Natural killer cell (primary cell): Measurements from ENCODE around the gene PBXIP1. TPM values are rescaled to one million over a fixed set of nuclear protein-coding genes. Genes with fewer than 3 reads are reported as not detected.

Source experiments
- ATAC-seq, 3 donors: fragments of 150-1000 bp in 2 of 3; fragments of 200-7000 bp in 1 of 3; cut with Tn5 transposase; 1 replicate in 1 of 3; 2 replicates in 2 of 3; pipeline ENCODE4 v1.10.0; 2021; ENCODE audit warnings: mild to moderate bottlenecking in 2 of 3, moderate library complexity in 2 of 3
- DNase-seq, 2 donors: peaks; one replicate each; pipeline versions ENCODE4 v3.0.0 to v3.0.0-alpha.2; 2013 to 2021; ENCODE audit warnings: mixed read lengths in 1 of 2
- H3K27ac ChIP-seq: one replicate; pipeline ENCODE4 v1.5.1; 2013; ENCODE audit warnings: mild to moderate bottlenecking, low read length
- H3K27me3 ChIP-seq: one replicate; pipeline ENCODE4 v1.6.1; 2013; ENCODE audit warnings: low read length; ENCODE audit not compliant: control insufficient read depth, insufficient read depth
- H3K36me3 ChIP-seq: one replicate; pipeline ENCODE4 v1.6.1; 2013; ENCODE audit warnings: low read length; ENCODE audit not compliant: control insufficient read depth, insufficient read depth
- H3K4me1 ChIP-seq: one replicate; pipeline ENCODE4 v1.6.1; 2013; ENCODE audit warnings: low read length; ENCODE audit not compliant: control insufficient read depth, insufficient read depth
- H3K4me3 ChIP-seq: one replicate; pipeline ENCODE4 v1.5.1; 2013; ENCODE audit warnings: low read length
- H3K9me3 ChIP-seq: one replicate; pipeline ENCODE4 v1.6.1; 2013; ENCODE audit warnings: low read length; ENCODE audit not compliant: control insufficient read depth, insufficient read depth
- H3K27ac Mint-ChIP-seq, 2 donors: one replicate each; pipeline ENCODE4 v1.8.0; 2022; ENCODE audit warnings: mild to moderate bottlenecking in 2 of 2, mixed read lengths in 2 of 2, moderate library complexity in 1 of 2
- H3K27me3 Mint-ChIP-seq, 2 donors: one replicate each; pipeline ENCODE4 v1.8.0; 2022; ENCODE audit warnings: low read depth in 2 of 2, mixed read lengths in 2 of 2
- H3K36me3 Mint-ChIP-seq: one replicate; pipeline ENCODE4 v1.8.0; 2022; ENCODE audit warnings: mixed read lengths
- H3K4me1 Mint-ChIP-seq, 2 donors: one replicate each; pipeline ENCODE4 v1.8.0; 2022; ENCODE audit warnings: mixed read lengths in 2 of 2
- H3K4me3 Mint-ChIP-seq: one replicate; pipeline ENCODE4 v1.8.0; 2022; ENCODE audit warnings: mild to moderate bottlenecking, moderate library complexity, mixed read lengths
- H3K9me3 Mint-ChIP-seq, 2 donors: one replicate each; pipeline ENCODE4 v1.8.0; 2022; ENCODE audit warnings: mixed read lengths in 2 of 2
- CTCF ChIP-seq: fragments of 200-600 bp; IDR thresholded peaks from one replicate; pipeline ENCODE4 v1.8.0; 2022; ENCODE audit warnings: antibody characterized with exemption
- WGBS: methylation state at CpG from one replicate; pipeline ENCODE4 v1.1.7; 2013; ENCODE audit warnings: missing lambda C conversion rate; ENCODE audit not compliant: insufficient coverage; 5-methylcytosine and 5-hydroxymethylcytosine counted together
- intact Hi-C: fragments of 100-400 bp; cut with micrococcal nuclease; formaldehyde crosslinking; loops from one replicate; pipeline ENCODE4 v1.14.2; 2022
- total RNA-seq, 4 donors: library from RNA; stranded (reverse); fragments of 120-200 nt in 1 of 4; gene quantifications; one replicate each; pipeline versions ENCODE4 v1.2.3 to v1.2.4, GENCODE V29; 2013 to 2022

Gene PBXIP1
- total RNA-seq, 3 donors from 2014 or later (not counting 1 experiment from before 2014, with no cell fraction given): 158 to 200 (median 197) TPM

- Mint-ChIP-seq H3K9me3 (no peaks in the 10 kb centered on the region), H3K27me3 (no peaks in the 10 kb centered on the region), H3K27ac (peak overlapping the region in 1 of 2 donors; percentile 25), H3K36me3 (no peaks in the 10 kb centered on the region), H3K4me3 (no peak overlapping the region), H3K4me1 (peaks cover 4 to 25% of the 10 kb centered on the region in 2 donors)
- Histone ChIP-seq H3K36me3 (peaks cover 40% of the 10 kb centered on the region), H3K9me3 (no peaks in the 10 kb centered on the region), H3K4me1 (peaks cover 46% of the 10 kb centered on the region), H3K27me3 (no peaks in the 10 kb centered on the region), H3K4me3 (no peak overlapping the region), H3K27ac (no peak overlapping the region)
- DNase-seq (no peak), ATAC-seq (no peak)
- WGBS: 88% methylated on average over 15 of the region's 15 CpGs
- no peak for TF ChIP-seq CTCF
- intact Hi-C loops: no loop called here
Measured at GRCh38 chr1:154945160-154945961, 10.5 kb downstream of the PBXIP1 start.

- 65% methylated on average over 9 of the region's 9 CpGs for WGBS
- Mint-ChIP-seq H3K4me1 (peaks cover 4 to 28% of the 10 kb centered on the region in 2 donors), H3K27me3 (no peaks in the 10 kb centered on the region), H3K36me3 (no peaks in the 10 kb centered on the region), H3K4me3 (no peak overlapping the region), H3K9me3 (no peaks in the 10 kb centered on the region), H3K27ac (peak overlapping the region in 1 of 2 donors; percentile 73)
- intact Hi-C loops: no loop called here
- Histone ChIP-seq H3K4me1 (peaks cover 49% of the 10 kb centered on the region), H3K9me3 (no peaks in the 10 kb centered on the region), H3K27me3 (no peaks in the 10 kb centered on the region), H3K4me3 (no peak overlapping the region), H3K27ac (no peak overlapping the region), H3K36me3 (peaks cover 39% of the 10 kb centered on the region)
- TF ChIP-seq CTCF: no peak
- DNase-seq (no peak), ATAC-seq (no peak)
Measured at GRCh38 chr1:154944401-154945159, 11.3 kb downstream of the PBXIP1 start.

GRCh38 chr1:154943649-154944400, 12.1 kb downstream of the PBXIP1 start:
- Mint-ChIP-seq H3K4me1 (peaks cover 4 to 32% of the 10 kb centered on the region in 2 donors), H3K27ac (peak overlapping the region; percentile 22 to 73), H3K4me3 (no peak overlapping the region), H3K36me3 (no peaks in the 10 kb centered on the region), H3K9me3 (no peaks in the 10 kb centered on the region), H3K27me3 (no peaks in the 10 kb centered on the region)
- H3K9me3 ChIP-seq: no peaks in the 10 kb centered on the region
- DNase-seq (peak in 1 of 2 donors; percentile 75), ATAC-seq (peak in 2 of 3 donors; percentile 33 to 39)
- H3K36me3 ChIP-seq: peaks cover 38% of the 10 kb centered on the region
- TF ChIP-seq CTCF: peak; percentile 46
- intact Hi-C loops: no loop called here
- H3K27me3 ChIP-seq: no peaks in the 10 kb centered on the region
- peaks cover 49% of the 10 kb centered on the region for H3K4me1 ChIP-seq
- WGBS: 33% methylated on average over 6 of the region's 6 CpGs
- H3K4me3 ChIP-seq: no peak overlapping the region
- peak overlapping the region; percentile 11 for H3K27ac ChIP-seq
